Activated B cell treated with CpG ODN at 0.5 μM for 24 hours (primary cell): ENCODE measurements around the gene DNAJC13. TPM values are rescaled to one million over a fixed set of nuclear protein-coding genes. Genes with fewer than 3 reads are reported as not detected.

ENCODE experiments used
- ATAC-seq: fragments of 200-7000 bp; cut with Tn5 transposase; one replicate; pipeline ENCODE4 v1.10.0; 2021; ENCODE audit warnings: low read depth, mild to moderate bottlenecking, moderate library complexity
- CTCF ChIA-PET: fragments of 350-600 bp; sonication (Branson Sonifier 250); formaldehyde crosslinking; loops from one replicate; lab custom pipeline; 2021; ENCODE audit warnings: antibody characterized with exemption; lab: Charles Lee
- POLR2A ChIA-PET: fragments of 350-600 bp; sonication (Branson Sonifier 250); formaldehyde crosslinking; loops from one replicate; lab custom pipeline; 2021; ENCODE audit warnings: antibody characterized with exemption; lab: Charles Lee
- DNase-seq: peaks from one replicate; pipeline ENCODE4 v3.0.0; 2022
- H3K27ac Mint-ChIP-seq: one replicate; pipeline ENCODE4 v1.8.0; 2020; ENCODE audit warnings: mixed read lengths
- H3K27me3 Mint-ChIP-seq: one replicate; pipeline ENCODE4 v1.8.0; 2021; ENCODE audit warnings: mixed read lengths
- H3K36me3 Mint-ChIP-seq: one replicate; pipeline ENCODE4 v1.8.0; 2021; ENCODE audit warnings: low read depth, mixed read lengths
- H3K4me1 Mint-ChIP-seq: one replicate; pipeline ENCODE4 v1.8.0; 2021; ENCODE audit warnings: mixed read lengths
- H3K4me3 Mint-ChIP-seq: one replicate; pipeline ENCODE4 v1.8.0; 2020; ENCODE audit warnings: mild to moderate bottlenecking, mixed read lengths
- H3K9me3 Mint-ChIP-seq: one replicate; pipeline ENCODE4 v1.8.0; 2020; ENCODE audit warnings: mixed read lengths
- CTCF ChIP-seq: fragments of 200-600 bp; IDR thresholded peaks from one replicate; pipeline ENCODE4 v1.8.0; 2022; ENCODE audit warnings: antibody characterized with exemption, mild to moderate bottlenecking
- intact Hi-C: fragments of 100-400 bp; cut with micrococcal nuclease; formaldehyde crosslinking; loops from one replicate; pipeline ENCODE4 v1.15.1; 2024
- total RNA-seq: library from RNA; stranded (reverse); gene quantifications from 2 replicates; pipeline ENCODE4 v1.2.3, GENCODE V29; 2022

The DNAJC13 gene
- total RNA-seq, 1 donor from 2014 or later, result 39.8 TPM

- TF ChIP-seq CTCF, result no peak
- ChIA-PET POLR2A (no interaction called here), CTCF (no interaction called here)
- Mint-ChIP-seq H3K9me3 (no peaks in the 10 kb centered on the region), H3K27ac (no peak overlapping the region), H3K4me1 (no peaks in the 10 kb centered on the region), H3K36me3 (peaks cover 71% of the 10 kb centered on the region), H3K27me3 (no peaks in the 10 kb centered on the region), H3K4me3 (no peak overlapping the region)
- ATAC-seq, result no peak
- no peak for DNase-seq
- intact Hi-C loops, result no loop called here
Measured at GRCh38 chr3:132507657-132508056, 90.4 kb downstream of the DNAJC13 start.

GRCh38 chr3:132509096-132509495 is 91.8 kb downstream of the DNAJC13 start:
- intact Hi-C loops, result no loop called here
- ChIA-PET CTCF (no interaction called here), POLR2A (no interaction called here)
- no peak overlapping the region for H3K4me3 Mint-ChIP-seq
- TF ChIP-seq CTCF, result no peak
- H3K27ac Mint-ChIP-seq, result no peak overlapping the region
- peaks cover 73% of the 10 kb centered on the region for H3K36me3 Mint-ChIP-seq
- ATAC-seq, result no peak
- no peaks in the 10 kb centered on the region for H3K4me1 Mint-ChIP-seq
- H3K9me3 Mint-ChIP-seq, result no peaks in the 10 kb centered on the region
- H3K27me3 Mint-ChIP-seq, result no peaks in the 10 kb centered on the region
- DNase-seq, result no peak

- ChIA-PET CTCF (no interaction called here), POLR2A (no interaction called here)
- Mint-ChIP-seq H3K4me3 (no peak overlapping the region), H3K27ac (no peak overlapping the region), H3K9me3 (no peaks in the 10 kb centered on the region), H3K36me3 (peaks cover 75% of the 10 kb centered on the region), H3K4me1 (no peaks in the 10 kb centered on the region), H3K27me3 (no peaks in the 10 kb centered on the region)
- no peak for ATAC-seq
- no peak for DNase-seq
- intact Hi-C loops, result no loop called here
- no peak for TF ChIP-seq CTCF
Measured at GRCh38 chr3:132509506-132509905, 92.2 kb downstream of the DNAJC13 start.

- POLR2A ChIA-PET, result no interaction called here
- ATAC-seq, result no peak
- no peak for DNase-seq
- H3K36me3 Mint-ChIP-seq, result peaks cover 82% of the 10 kb centered on the region
- TF ChIP-seq CTCF, result no peak
- CTCF ChIA-PET, result no interaction called here
- no peak overlapping the region for H3K27ac Mint-ChIP-seq
- intact Hi-C loops, result no loop called here
- H3K9me3 Mint-ChIP-seq, result no peaks in the 10 kb centered on the region
- H3K27me3 Mint-ChIP-seq, result no peaks in the 10 kb centered on the region
- no peaks in the 10 kb centered on the region for H3K4me1 Mint-ChIP-seq
- no peak overlapping the region for H3K4me3 Mint-ChIP-seq
Measured at GRCh38 chr3:132513057-132513456, 95.8 kb downstream of the DNAJC13 start.

- POLR2A ChIA-PET, result no interaction called here
Measured at GRCh38 chr3:132517311-132517710, 100.0 kb downstream of the DNAJC13 start.

More at GRCh38 chr3:132517311-132517710, 100.0 kb downstream of the DNAJC13 start:
- ATAC-seq (no peak), DNase-seq (no peak)
- TF ChIP-seq CTCF, result no peak
- no peak overlapping the region for H3K27ac Mint-ChIP-seq
- intact Hi-C loops, result no loop called here
- H3K4me1 Mint-ChIP-seq, result no peaks in the 10 kb centered on the region
- H3K27me3 Mint-ChIP-seq, result no peaks in the 10 kb centered on the region
- CTCF ChIA-PET, result no interaction called here
- H3K36me3 Mint-ChIP-seq, result peaks cover 79% of the 10 kb centered on the region
- H3K4me3 Mint-ChIP-seq, result no peak overlapping the region
- no peaks in the 10 kb centered on the region for H3K9me3 Mint-ChIP-seq
